ENCODE results near the gene PFN3.

- TF ChIP-seq CTCF (optimal IDR thresholded peaks at IDR 0.05 in 1 of 3, IDR thresholded peaks at IDR 0.05 in 1 of 3, conservative IDR thresholded peaks at IDR 0.05 in 1 of 3; ENCODE audit: extremely low read depth in 1 of 3, insufficient read depth in 2 of 3, low read length in 3 of 3) = no peak
- TF ChIP-seq EZH2 (IDR thresholded peaks at IDR 0.05; ENCODE audit: low read length) = no peak
These were observed 36.1 kb downstream of the PFN3 start for GRCh38 chr5:177364159-177364962.

Data from keratinocyte (primary cell).